ENCODE results near the gene SLC39A5. TPM values are rescaled to one million over a fixed set of nuclear protein-coding genes. Genes with fewer than 3 reads are reported as not detected.

Gene SLC39A5
- total and polyA plus RNA-seq, 2 of the 8 experiments (the other 6 are each of a cell fraction or from before 2014, with no cell fraction given): 0.27 TPM; not detected in 1

- TF ChIP-seq PHF8 (conservative IDR thresholded peaks at IDR 0.05; ENCODE audit: low read depth, low read length) (peak; percentile 64), TAF1 (IDR thresholded peaks at IDR 0.05; ENCODE audit: low read depth, low read length) (no peak; the same call in none of the 2 replicates), JUND (IDR thresholded peaks at IDR 0.05; ENCODE audit: low read length) (no peak), RBBP5 (IDR thresholded peaks at IDR 0.05; ENCODE audit: borderline replicate concordance, low read depth, low read length) (peak; percentile 100), RAD21 (IDR thresholded peaks at IDR 0.05 in 1 of 2, conservative IDR thresholded peaks at IDR 0.05 in 1 of 2; ENCODE audit: low read depth in 2 of 2, low read length in 2 of 2) (no peak), POU5F1 (IDR thresholded peaks at IDR 0.05; ENCODE audit: low read depth, low read length) (no peak)
These were observed 39.7 kb upstream of the SLC39A5 start (continued) for GRCh38 chr12:56189918-56190694.
